Cardiac muscle cell (in vitro differentiated cells and primary cell): ENCODE measurements around the gene HEBP1. TPM values are rescaled to one million over a fixed set of nuclear protein-coding genes. Genes with fewer than 3 reads are reported as not detected.

ENCODE experiments used
- DNase-seq, 2 donors: peaks; one replicate each; pipeline versions ENCODE4 v3.0.0 to v3.0.0-alpha.2; 2010 to 2017; ENCODE audit warnings: low read depth in 1 of 2, low spot score in 1 of 2
- H3K27ac ChIP-seq: fragments of 200-600 bp; sonication (generic); 2 replicates; pipeline ENCODE4 v1.5.1; 2016
- H3K27me3 ChIP-seq: fragments of 200-600 bp; sonication (generic); 2 replicates; pipeline ENCODE4 v1.6.0; 2016; ENCODE audit warnings: control low read depth
- H3K36me3 ChIP-seq: fragments of 200-600 bp; sonication (generic); 2 replicates; pipeline ENCODE4 v1.5.1; 2016; ENCODE audit warnings: control low read depth
- H3K4me1 ChIP-seq: fragments of 200-600 bp; sonication (generic); 2 replicates; pipeline ENCODE4 v1.8.1; 2017; ENCODE audit warnings: low read depth, mild to moderate bottlenecking, mixed run types
- H3K4me3 ChIP-seq: fragments of 200-600 bp; sonication (generic); 2 replicates; pipeline ENCODE4 v1.5.1; 2016; ENCODE audit warnings: mild to moderate bottlenecking
- H3K9me3 ChIP-seq: fragments of 200-600 bp; sonication (generic); 2 replicates; pipeline ENCODE4 v1.5.1; 2017; ENCODE audit warnings: low read depth, mild to moderate bottlenecking, control low read depth
- CTCF ChIP-seq: IDR thresholded peaks from 2 replicates; pipeline ENCODE4 v1.5.1; 2012; ENCODE audit warnings: low read depth, mild to moderate bottlenecking, low read length
- polyA plus RNA-seq: library from polyadenylated mRNA; unstranded; fragments of >200 nt; fragmentation: Nextera tagmentation; extraction: Ambion mirVana; gene quantifications from 2 replicates; pipeline ENCODE4 v1.2.1, GENCODE V29; 2016
- total RNA-seq: library from RNA; depleted of rRNA; stranded (reverse); fragments of >200 nt; gene quantifications from 2 replicates; pipeline ENCODE4 v1.2.3, GENCODE V29; 2016

Gene HEBP1
- total and polyA plus RNA-seq, 2 experiments from 2014 or later, result 31.2 to 44.1 TPM

- no peak within 1 kb of the TSS for H3K27ac ChIP-seq
- H3K9me3 ChIP-seq, result no peaks in the 10 kb centered on the region
- H3K4me3 ChIP-seq, result peak within 1 kb of the TSS; percentile 96
- H3K27me3 ChIP-seq, result no peaks in the 10 kb centered on the region
- H3K4me1 ChIP-seq, result peaks cover 5% of the 10 kb centered on the region
- peak; percentile 9 for TF ChIP-seq CTCF
- no peaks in the 10 kb centered on the region for H3K36me3 ChIP-seq
- DNase-seq, result peak; percentile 80 to 81
These were observed 44.2 kb upstream of the HEBP1 start, which contains the start of gene FAM234B for GRCh38 chr12:13044002-13044905. Gene FAM234B, plus strand, starts transcription at chr12:13044381. Its CDS starts 23 bp downstream, at chr12:13044404.

GRCh38 chr12:13042666-13043230, 42.7 kb upstream of the HEBP1 start:
- no peaks in the 10 kb centered on the region for H3K27me3 ChIP-seq
- no peaks in the 10 kb centered on the region for H3K9me3 ChIP-seq
- DNase-seq, result no peak
- no peak overlapping the region for H3K27ac ChIP-seq
- H3K4me3 ChIP-seq, result no peak overlapping the region
- H3K4me1 ChIP-seq, result peaks cover 5% of the 10 kb centered on the region
- TF ChIP-seq CTCF, result no peak
- no peaks in the 10 kb centered on the region for H3K36me3 ChIP-seq

GRCh38 chr12:13041224-13041623, 41.2 kb upstream of the HEBP1 start:
- H3K4me3 ChIP-seq, result no peak overlapping the region
- H3K27ac ChIP-seq, result no peak overlapping the region
- H3K27me3 ChIP-seq, result no peaks in the 10 kb centered on the region
- no peak for TF ChIP-seq CTCF
- H3K4me1 ChIP-seq, result peaks cover 5% of the 10 kb centered on the region
- no peaks in the 10 kb centered on the region for H3K9me3 ChIP-seq
- no peak for DNase-seq
- H3K36me3 ChIP-seq, result no peaks in the 10 kb centered on the region

GRCh38 chr12:13039328-13039956, 39.4 kb upstream of the HEBP1 start:
- Histone ChIP-seq H3K27me3 (no peaks in the 10 kb centered on the region), H3K36me3 (no peaks in the 10 kb centered on the region), H3K27ac (no peak overlapping the region), H3K4me1 (no peaks in the 10 kb centered on the region), H3K9me3 (no peaks in the 10 kb centered on the region), H3K4me3 (no peak overlapping the region)
- no peak for DNase-seq
- no peak for TF ChIP-seq CTCF

- no peaks in the 10 kb centered on the region for H3K4me1 ChIP-seq
- DNase-seq, result peak in 1 of 2 donors; percentile 66
- H3K27ac ChIP-seq, result no peak overlapping the region
- H3K27me3 ChIP-seq, result no peaks in the 10 kb centered on the region
- H3K9me3 ChIP-seq, result no peaks in the 10 kb centered on the region
- no peaks in the 10 kb centered on the region for H3K36me3 ChIP-seq
- H3K4me3 ChIP-seq, result no peak overlapping the region
- TF ChIP-seq CTCF, result no peak
These were observed 38.6 kb upstream of the HEBP1 start for GRCh38 chr12:13038491-13039161.
